NT2/D1 (cell line): Measurements from ENCODE around the gene KRT81.

Source experiments
- DNase-seq: peaks from one replicate; pipeline ENCODE4 v3.0.0-alpha.2; 2011; ENCODE audit warnings: low read depth, low spot score
- H3K27me3 ChIP-seq: 2 replicates; pipeline ENCODE4 v1.6.0; 2011; ENCODE audit warnings: mild to moderate bottlenecking; ENCODE audit not compliant: insufficient read length, insufficient read depth
- H3K36me3 ChIP-seq: 2 replicates; pipeline ENCODE4 v1.6.1; 2011; ENCODE audit warnings: mild to moderate bottlenecking, low read length, mixed read lengths; ENCODE audit not compliant: insufficient read depth, insufficient read length
- H3K4me1 ChIP-seq: 2 replicates; pipeline ENCODE4 v1.5.1; 2011; ENCODE audit not compliant: insufficient read depth, insufficient read length
- H3K4me3 ChIP-seq: 2 replicates; pipeline ENCODE4 v1.5.1; 2011; ENCODE audit warnings: low read depth; ENCODE audit not compliant: insufficient read length
- H3K9ac ChIP-seq: 2 replicates; pipeline ENCODE4 v1.6.0; 2011; ENCODE audit warnings: low read depth; ENCODE audit not compliant: insufficient read length
- H3K9me3 ChIP-seq: 2 replicates; pipeline ENCODE4 v1.5.1; 2011; ENCODE audit warnings: mild to moderate bottlenecking, low read length; ENCODE audit not compliant: insufficient read depth
- SUZ12 ChIP-seq: IDR thresholded peaks from 2 replicates; pipeline ENCODE4 v1.6.1; 2011; ENCODE audit not compliant: insufficient read length, insufficient read depth; ENCODE audit errors: extremely low read depth
- YY1 ChIP-seq: IDR thresholded peaks from 2 replicates; pipeline ENCODE4 v1.6.1; 2011; ENCODE audit not compliant: insufficient read length, insufficient read depth
- ZNF274 ChIP-seq: IDR thresholded peaks from 2 replicates; pipeline ENCODE4 v1.6.1; 2011; ENCODE audit warnings: mild to moderate bottlenecking, low read depth, low read length

The KRT81 gene

GRCh38 chr12:52291267-52291935 lies at the start of gene KRT81:
Gene KRT81, minus strand, starts transcription at chr12:52291534. Its CDS starts 69 bp downstream, at chr12:52291465.
- H3K4me1 ChIP-seq, result peaks cover 2% of the 10 kb centered on the region
- H3K9ac ChIP-seq, result no peak within 1 kb of the TSS
- H3K9me3 ChIP-seq, result no peaks in the 10 kb centered on the region
- H3K36me3 ChIP-seq, result no peaks in the 10 kb centered on the region
- H3K27me3 ChIP-seq, result no peaks in the 10 kb centered on the region
- DNase-seq, result no peak
- TF ChIP-seq YY1 (no peak), SUZ12 (no peak)
- H3K4me3 ChIP-seq, result no peak within 1 kb of the TSS

DNA sequence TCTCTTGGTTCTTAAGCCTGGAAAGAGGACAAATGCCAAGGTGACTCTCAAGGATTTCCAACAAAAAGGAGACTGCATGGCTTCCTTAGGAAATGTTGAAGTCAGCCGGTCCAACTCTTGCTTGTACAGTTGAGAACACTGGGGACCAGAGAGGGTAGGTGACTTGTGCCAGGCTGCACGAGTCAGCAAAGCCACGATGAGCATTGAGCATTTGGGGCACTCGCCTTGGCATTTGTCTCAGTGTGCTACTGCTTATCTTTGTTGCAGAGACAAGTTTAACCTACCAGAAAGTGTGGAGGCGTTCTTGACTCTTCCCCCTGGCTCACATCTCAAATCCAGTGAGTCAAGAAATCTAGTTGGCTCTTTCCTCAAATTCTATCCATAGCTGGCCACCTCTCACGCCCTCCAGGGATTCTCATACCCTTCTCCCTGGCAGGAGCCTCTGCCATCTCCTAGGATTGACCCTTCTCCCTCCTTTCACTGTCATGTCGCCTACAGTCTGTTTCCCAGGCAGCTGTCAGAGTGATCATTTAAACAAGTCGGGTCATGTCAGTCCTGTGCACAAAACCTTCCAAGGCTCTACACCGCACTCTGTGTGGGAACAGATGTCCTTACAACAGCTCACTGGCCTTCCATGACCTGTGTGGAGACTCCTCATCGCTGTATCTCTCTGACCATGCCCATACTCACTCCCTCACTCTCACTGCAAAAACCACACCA lies 47.1 kb upstream of the KRT81 start:
- no peak for DNase-seq
- peaks cover 3% of the 10 kb centered on the region; the same call in 1 of the 2 replicates for H3K9me3 ChIP-seq
- no peak for TF ChIP-seq YY1
- TF ChIP-seq ZNF274, result no peak
- TF ChIP-seq SUZ12, result no peak
- H3K36me3 ChIP-seq, result no peaks in the 10 kb centered on the region
- H3K4me3 ChIP-seq, result no peak overlapping the region
- no peaks in the 10 kb centered on the region for H3K27me3 ChIP-seq
- H3K4me1 ChIP-seq, result no peaks in the 10 kb centered on the region
- H3K9ac ChIP-seq, result no peak overlapping the region

DNA sequence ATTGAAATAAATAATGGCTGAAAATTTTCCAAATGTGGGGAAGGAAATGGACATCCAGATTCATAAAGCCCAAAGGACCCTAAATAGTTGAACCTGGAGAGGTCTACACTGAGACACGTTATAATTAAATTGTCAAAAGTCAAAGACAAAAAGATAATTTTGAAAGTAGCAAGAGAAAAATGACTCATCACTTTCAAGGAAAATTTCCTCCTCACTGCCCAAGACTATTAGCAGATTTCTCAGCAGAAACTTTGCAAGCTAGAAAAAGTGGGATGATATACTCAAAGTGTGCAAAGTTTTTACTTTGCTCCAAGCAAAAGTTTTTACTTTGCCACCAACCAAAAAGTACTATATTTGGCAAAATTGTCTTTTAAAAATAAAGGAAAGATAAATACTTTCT lies 45.7 kb upstream of the KRT81 start:
- no peaks in the 10 kb centered on the region for H3K4me1 ChIP-seq
- no peaks in the 10 kb centered on the region for H3K36me3 ChIP-seq
- peaks cover 2% of the 10 kb centered on the region for H3K27me3 ChIP-seq
- H3K9me3 ChIP-seq, result no peaks in the 10 kb centered on the region
- H3K9ac ChIP-seq, result no peak overlapping the region
- no peak overlapping the region for H3K4me3 ChIP-seq
- TF ChIP-seq SUZ12 (no peak), YY1 (no peak), ZNF274 (no peak)
- DNase-seq, result no peak

DNA sequence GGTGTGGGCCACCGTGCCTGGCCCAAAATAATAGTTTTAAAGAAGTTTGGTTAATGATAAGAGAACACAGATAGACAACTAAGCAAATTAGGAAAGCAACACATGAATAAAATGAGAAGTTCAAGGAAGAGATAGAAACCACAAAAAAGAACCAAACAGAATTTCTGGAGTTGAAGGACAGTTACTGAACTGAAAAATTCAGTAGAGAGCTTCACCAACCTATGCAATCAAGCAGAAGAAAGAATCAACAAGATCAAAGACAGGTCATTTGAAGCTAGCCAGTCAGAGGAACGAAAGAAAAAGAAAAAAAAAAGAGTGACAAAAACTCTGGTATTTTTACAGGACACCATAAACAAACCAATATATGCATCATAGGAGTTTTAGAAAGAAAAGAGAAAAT lies 45.3 kb upstream of the KRT81 start:
- no peak overlapping the region for H3K9ac ChIP-seq

DNA sequence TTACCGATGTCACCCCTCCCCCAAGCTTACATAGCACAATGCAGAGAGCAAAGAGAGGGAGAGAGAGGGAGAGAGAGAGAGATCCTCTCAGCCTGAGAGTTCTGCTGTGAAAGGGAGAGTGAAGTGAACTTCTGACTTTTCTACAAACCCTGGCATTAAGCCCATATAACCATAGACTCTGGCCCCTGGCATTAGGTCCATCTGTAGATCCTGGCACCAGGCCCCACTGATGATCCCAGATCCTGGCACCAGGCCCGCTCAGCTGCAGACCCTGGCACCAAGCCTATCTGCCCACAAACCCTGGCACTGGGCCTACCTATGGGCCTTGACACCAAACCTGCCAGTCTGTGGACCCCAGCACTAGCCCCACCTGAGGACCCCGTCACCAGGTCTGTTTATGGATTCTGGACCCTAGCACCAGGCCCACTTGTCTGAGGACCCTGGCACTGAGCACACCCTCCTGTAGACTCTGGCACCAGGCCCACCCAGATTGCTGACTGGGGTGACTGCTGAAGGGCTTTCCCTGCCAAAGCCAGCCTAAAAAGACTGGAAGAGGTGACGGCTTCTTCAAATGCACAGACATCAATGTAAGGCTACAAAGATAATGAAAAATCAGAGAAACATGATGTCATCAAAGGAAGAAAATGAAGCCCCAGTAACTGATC lies 44.4 kb upstream of the KRT81 start:
- no peak for DNase-seq
- TF ChIP-seq ZNF274 (no peak), YY1 (no peak), SUZ12 (no peak)
- Histone ChIP-seq H3K4me1 (no peaks in the 10 kb centered on the region), H3K36me3 (no peaks in the 10 kb centered on the region), H3K27me3 (peaks cover 2% of the 10 kb centered on the region), H3K9me3 (no peaks in the 10 kb centered on the region), H3K4me3 (no peak overlapping the region), H3K9ac (peak overlapping the region; percentile 51)

More for the DNA sequence above, 45.3 kb upstream of the KRT81 start:
- Histone ChIP-seq H3K36me3 (no peaks in the 10 kb centered on the region), H3K4me1 (no peaks in the 10 kb centered on the region), H3K9me3 (no peaks in the 10 kb centered on the region), H3K4me3 (no peak overlapping the region), H3K27me3 (peaks cover 2% of the 10 kb centered on the region)
- no peak for DNase-seq
- TF ChIP-seq YY1 (no peak), SUZ12 (no peak), ZNF274 (no peak)

- Histone ChIP-seq H3K36me3 (no peaks in the 10 kb centered on the region), H3K27me3 (peaks cover 2% of the 10 kb centered on the region), H3K4me3 (no peak overlapping the region), H3K4me1 (no peaks in the 10 kb centered on the region), H3K9ac (no peak overlapping the region), H3K9me3 (no peaks in the 10 kb centered on the region)
- TF ChIP-seq YY1 (no peak), SUZ12 (no peak), ZNF274 (no peak)
- no peak for DNase-seq
These were observed 42.9 kb upstream of the KRT81 start for GRCh38 chr12:52334185-52334584.

DNA sequence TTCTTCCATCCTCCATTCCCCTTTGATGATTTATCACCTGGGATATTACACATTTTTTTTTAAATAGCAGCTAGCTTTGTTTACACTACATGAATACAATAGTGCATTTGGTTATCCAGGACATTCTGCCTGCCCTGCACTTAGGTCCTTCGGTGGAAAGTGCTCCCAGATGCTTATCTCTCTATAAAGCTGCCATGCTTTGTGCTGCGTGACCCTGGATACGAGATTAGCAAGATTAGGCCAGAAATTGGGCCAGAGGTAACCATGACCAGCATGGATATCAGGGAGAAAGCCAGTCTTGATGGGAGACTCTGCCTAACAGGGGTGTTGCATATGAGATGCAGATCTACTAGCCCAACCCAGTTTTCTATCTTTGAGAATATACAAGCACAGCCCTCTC lies 42.0 kb upstream of the KRT81 start:
- Histone ChIP-seq H3K4me1 (no peaks in the 10 kb centered on the region), H3K4me3 (no peak overlapping the region), H3K9ac (no peak overlapping the region), H3K9me3 (no peaks in the 10 kb centered on the region), H3K36me3 (no peaks in the 10 kb centered on the region), H3K27me3 (peaks cover 2% of the 10 kb centered on the region)
- DNase-seq, result no peak
- no peak for TF ChIP-seq YY1
- no peak for TF ChIP-seq SUZ12
- no peak for TF ChIP-seq ZNF274
